22Rv1 (cell line): ENCODE results near the gene MTAP.
A peak's percentile ranks its signal among the peaks of the same experiment; 100 is the strongest.

Experiments
- H3K27ac ChIP-seq: fragments of 450-650 bp; 2 replicates; pipeline ENCODE4 v1.5.1; 2017
- CTCF ChIP-seq: fragments of 450-650 bp; IDR thresholded peaks from 2 replicates; pipeline ENCODE4 v1.5.1; 2017; ENCODE audit warnings: mild to moderate bottlenecking
- ZFX ChIP-seq: fragments of 450-650 bp; IDR thresholded peaks from 2 replicates; pipeline ENCODE4 v1.6.1; 2017; ENCODE audit warnings: antibody characterized with exemption, borderline replicate concordance

Gene MTAP

GRCh38 chr9:21802418-21803000, at the start of gene MTAP:
MTAP (plus strand) TSS chr9:21802636; CDS start chr9:21802749, 113 bp downstream.
- H3K27ac ChIP-seq, result peak within 1 kb of the TSS; percentile 87

GRCh38 chr9:21753523-21753922, 48.9 kb upstream of the MTAP start:
- no peak for TF ChIP-seq CTCF
- no peak overlapping the region for H3K27ac ChIP-seq

More at GRCh38 chr9:21802418-21803000, at the start of gene MTAP:
- no peak for TF ChIP-seq CTCF
- no peak for TF ChIP-seq ZFX

- no peak overlapping the region for H3K27ac ChIP-seq
- TF ChIP-seq CTCF, result no peak
- TF ChIP-seq ZFX, result no peak
Measured at GRCh38 chr9:21754741-21755140, 47.7 kb upstream of the MTAP start.

GRCh38 chr9:21758540-21758939, 43.9 kb upstream of the MTAP start:
- TF ChIP-seq ZFX (no peak), CTCF (no peak)

GRCh38 chr9:21761309-21761901, 41.0 kb upstream of the MTAP start:
- H3K27ac ChIP-seq, result no peak overlapping the region
- TF ChIP-seq ZFX, result no peak
- TF ChIP-seq CTCF, result no peak

More at GRCh38 chr9:21758540-21758939, 43.9 kb upstream of the MTAP start:
- no peak overlapping the region for H3K27ac ChIP-seq

GRCh38 chr9:21762064-21762463, 40.4 kb upstream of the MTAP start:
- no peak for TF ChIP-seq CTCF
- TF ChIP-seq ZFX, result no peak
- H3K27ac ChIP-seq, result no peak overlapping the region

- no peak overlapping the region for H3K27ac ChIP-seq
- TF ChIP-seq ZFX (no peak), CTCF (no peak)
Measured at GRCh38 chr9:21764846-21765245, 37.6 kb upstream of the MTAP start.
